GM19372 (cell line): ENCODE data around the gene PDE6A.
"Not testable (repeated sequence)": the region's sequence is repeated elsewhere in the genome, so short reads cannot be mapped to it uniquely, and the experiment has no call there.

Experiments used
- ATAC-seq: cut with Tn5 transposase; IDR thresholded peaks from one replicate; pipeline ENCODE4 v1.9.1; 2021; ENCODE audit warnings: mild to moderate bottlenecking, low read depth, moderate library complexity; ENCODE audit not compliant: unreplicated experiment

Gene PDE6A

DNA sequence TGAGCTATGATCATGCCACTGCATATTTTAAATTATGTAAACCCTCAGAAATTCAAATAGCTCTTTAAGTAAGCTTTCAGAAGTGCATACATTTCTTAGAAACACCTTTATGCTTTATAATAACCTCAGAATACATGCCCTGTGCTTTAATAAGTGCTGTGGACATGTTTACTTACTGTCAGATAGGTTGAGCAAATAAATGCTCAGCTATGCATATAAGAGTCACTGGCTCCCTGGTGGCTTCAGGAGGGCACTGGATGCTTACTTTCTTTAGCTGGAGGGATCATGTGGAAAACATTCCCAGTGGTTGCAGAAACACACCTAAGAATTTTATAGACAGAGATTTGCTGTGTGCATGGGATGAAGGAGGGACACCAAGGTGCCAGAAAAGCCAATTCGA is 74.4 kb downstream of the PDE6A start:
- no peak for ATAC-seq

DNA sequence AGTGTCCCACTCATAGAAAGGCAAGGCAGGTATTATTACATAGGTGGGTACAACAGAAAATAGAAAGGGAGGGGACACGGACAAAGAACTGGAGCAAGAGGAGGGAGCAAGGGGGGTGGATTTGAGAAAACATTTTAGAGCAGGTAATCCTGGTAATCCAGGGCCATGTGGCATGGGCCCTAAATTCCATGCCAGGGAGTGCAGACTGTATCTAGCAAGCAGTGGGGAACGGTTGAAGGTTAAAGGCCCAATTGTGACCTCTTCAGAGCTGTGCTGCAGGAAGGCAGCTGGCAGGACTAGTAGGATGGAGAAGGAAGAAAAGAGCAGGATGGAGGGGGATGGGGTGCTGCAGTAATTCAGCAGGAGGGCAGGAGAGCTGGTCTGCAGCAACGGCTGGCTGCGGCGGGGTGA is 75.2 kb downstream of the PDE6A start:
- ATAC-seq = no peak

DNA sequence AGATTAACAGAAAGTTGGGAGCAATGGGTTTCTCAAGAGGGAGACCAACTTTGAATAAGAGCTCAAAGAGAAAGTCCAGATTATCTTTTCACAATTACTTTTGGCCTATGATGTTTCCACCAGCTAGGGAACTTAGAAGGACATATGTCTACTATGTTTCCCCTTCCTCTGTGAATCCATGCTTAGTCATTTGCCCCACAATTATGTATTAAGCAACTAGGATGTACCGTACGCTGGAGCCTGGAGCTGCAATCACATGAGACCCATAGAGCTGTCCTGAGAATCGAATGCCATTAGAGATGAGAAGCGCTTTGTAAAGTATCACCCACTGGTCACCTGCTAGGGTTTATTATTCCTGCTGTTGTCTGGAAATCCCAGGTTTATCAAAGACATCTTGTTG is 78.8 kb downstream of the PDE6A start:
- no peak for ATAC-seq

DNA sequence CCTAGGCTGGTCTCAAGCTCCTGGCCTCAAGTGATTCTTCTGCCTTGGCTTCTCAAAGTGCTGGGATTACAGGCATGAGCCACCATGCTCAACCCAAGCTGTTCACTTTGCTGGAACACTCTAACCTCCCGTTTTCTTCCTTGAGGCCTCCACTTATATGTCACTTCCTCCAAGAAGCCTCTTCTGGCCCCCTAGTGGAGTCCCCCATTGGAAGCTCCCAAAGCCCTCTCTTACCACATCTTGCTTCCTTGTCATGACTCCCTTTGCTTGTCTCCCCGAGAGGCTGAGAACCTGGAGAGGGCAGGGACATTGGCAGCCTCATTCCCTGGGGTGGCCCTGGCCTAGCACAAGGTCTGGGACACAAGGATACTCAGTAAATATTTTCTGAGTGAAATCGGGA is 80.8 kb downstream of the PDE6A start:
- no peak for ATAC-seq

DNA sequence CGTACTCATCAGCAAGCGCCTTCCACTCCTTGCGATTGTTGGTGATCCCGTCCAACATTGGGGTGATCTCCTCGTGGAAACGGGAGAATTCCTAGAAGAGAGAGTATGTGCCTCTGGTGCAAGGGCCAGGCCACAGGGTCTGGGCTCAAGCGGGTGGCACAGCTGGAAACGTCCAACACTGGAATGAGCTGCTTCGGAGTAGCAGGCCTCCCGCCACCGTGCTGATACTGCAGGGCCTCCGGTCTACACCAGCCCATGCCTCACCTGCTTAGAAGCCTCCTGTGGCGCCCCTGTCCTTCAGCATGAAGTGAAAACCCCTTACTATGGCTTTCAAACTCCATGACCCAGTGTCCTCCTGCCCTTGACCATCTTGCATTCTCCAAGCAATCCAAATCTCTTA is 81.4 kb downstream of the PDE6A start:
- ATAC-seq = no peak

DNA sequence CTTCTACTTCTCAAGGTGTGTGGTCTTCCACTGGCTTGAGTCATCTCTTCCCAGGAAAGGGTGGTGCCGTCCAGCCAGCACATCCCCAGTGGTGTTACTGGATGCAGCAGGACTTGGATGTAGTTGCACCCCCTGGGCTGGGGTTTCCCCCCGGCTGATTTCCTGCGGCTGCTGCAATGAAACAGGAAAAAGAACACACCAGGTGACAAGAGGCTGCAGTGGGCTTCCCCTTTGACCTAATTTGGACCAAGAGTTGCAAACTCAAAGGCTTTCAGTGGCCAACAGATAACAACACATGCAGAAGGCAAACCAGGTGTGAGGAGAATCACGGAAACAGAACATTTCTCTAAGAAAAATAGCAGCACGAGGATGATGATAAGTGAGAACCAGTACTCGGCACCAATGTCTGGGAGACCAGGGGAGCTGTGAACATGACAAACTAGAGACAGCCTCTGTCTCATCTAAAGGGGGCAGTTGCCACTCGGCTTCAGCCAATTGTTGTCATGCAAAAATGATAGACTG is 83.7 kb downstream of the PDE6A start:
- ATAC-seq = peak; percentile 82

DNA sequence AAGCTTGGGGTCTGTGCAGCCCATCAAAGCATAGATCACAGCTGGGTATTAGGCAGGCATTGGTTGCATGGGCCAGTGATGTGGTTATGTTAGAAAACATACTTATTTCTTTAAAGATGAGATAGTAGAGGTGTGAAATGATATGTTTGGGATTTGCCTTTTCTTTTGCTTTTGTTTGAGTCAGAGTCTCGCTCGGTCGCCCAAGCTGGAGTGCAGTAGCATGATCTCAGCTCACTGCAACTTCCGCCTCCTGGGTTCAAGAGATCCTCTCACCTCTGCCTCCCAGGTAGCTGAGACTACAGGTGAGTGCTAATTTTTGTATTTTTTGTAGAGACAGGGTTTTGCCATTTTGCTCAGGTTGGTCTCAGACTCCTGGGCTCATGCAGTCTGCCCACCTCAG is 84.8 kb downstream of the PDE6A start:
- no peak for ATAC-seq

DNA sequence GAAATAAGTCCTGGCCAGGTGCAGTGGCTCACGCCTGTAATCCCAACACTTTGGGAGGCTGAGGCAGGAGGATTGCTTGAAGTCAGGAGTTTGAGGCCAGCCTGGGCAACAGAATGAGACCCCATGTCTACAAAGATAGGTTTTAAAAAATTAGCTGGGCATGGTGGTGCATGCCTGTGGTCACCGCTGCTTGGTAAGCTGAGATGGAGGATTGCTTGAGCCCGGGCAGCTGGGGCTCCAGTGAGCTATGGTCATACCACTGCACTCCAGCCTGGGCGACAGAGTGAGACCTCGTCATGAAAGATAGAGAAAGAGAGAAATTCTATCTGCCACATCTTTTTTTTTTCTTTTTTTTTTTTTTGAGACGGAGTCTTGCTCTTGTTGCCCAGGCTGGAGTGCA is 86.1 kb downstream of the PDE6A start:
- not testable (repeated sequence) for ATAC-seq

DNA sequence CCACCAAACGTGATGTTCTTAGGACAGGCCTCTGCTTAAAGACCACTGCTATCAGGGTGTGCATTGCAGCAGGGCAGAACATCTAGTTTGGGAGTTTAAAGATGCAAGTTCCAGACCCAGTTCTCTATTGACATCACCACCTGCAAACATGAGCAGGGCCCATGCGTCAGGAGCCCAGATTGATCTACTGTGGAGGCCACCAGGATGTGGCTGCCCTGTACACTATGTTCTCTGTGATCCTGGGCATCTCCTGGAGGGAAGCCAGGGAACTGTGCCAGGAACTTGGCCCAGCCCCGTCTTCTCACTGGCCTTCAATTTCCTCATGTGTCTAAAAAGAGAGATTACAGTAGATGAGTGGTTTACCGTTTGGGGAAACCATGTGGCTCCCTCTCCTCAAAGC is 87.1 kb downstream of the PDE6A start:
- no peak for ATAC-seq

DNA sequence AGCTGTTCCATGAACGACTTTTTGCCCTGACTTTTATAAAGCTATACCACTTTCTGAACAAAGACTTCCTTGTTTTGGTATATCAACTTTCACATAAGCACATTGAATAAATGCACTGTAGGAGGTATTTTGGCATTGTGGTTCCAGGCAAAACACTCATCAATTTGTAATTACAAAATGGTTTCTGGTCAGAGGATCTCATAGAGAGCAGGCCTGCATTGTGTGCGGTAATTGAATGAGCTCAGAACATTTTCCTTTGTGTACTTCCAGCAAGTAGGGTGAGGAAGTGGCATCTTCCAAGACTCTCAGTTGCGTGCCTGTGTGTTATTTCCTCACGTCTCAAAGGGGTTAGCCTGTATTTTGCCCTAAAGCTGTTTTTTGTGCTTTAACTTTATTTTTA is 89.2 kb downstream of the PDE6A start:
- no peak for ATAC-seq

DNA sequence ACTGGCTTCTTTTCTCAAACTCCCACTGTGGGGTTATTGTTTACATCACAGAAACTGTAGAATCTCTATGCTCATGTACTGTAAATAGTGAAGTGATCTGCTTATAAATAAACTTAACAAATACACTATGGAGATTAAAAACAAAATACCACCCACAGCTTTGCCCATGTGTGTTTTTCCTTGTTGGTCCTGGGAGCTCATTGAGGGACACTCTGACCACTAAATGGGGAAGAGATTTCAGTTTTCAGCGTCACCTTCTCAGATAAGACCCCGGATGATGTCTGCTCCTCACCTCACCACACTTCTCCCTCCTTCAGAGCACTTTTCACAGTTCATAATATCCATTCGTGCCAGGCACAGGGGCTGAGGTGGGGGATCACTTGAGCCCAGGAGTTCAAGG is 89.7 kb downstream of the PDE6A start:
- ATAC-seq = no peak

DNA sequence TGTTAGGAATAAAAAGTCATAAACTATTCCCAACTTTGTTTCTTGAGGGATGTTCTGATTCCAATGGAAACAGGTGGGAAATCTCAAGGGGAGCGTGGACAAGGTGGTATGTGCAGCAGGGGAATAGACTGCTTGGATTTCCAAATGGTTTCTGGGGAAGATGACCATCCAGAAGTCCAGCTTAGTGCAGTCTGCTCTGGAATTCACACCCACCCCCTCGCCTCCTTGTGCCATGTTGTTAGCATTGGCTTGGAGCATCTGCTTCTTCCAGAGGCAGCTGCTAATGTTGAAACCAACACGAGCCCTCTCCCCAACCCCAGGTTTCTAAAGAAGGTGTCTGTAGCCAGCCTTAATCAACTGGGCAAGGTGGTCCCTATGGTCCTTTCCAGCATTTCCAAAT is 90.9 kb downstream of the PDE6A start:
- no peak for ATAC-seq

DNA sequence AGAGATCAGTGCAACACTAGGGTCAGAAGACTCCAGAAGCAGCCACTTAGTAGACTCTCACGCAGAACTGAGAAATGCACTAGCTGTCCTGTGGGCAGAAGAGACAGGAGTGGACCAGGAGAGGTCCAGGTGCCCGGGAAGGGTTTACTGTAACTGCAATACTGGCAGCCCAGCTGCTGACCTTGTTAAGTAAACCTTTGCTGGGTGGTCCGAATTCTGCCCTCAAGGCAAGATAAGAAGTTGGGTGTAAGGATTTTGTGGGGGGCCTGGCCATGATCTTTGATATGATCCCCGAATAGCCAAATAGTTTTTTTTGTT is 91.3 kb downstream of the PDE6A start:
- ATAC-seq = no peak

DNA sequence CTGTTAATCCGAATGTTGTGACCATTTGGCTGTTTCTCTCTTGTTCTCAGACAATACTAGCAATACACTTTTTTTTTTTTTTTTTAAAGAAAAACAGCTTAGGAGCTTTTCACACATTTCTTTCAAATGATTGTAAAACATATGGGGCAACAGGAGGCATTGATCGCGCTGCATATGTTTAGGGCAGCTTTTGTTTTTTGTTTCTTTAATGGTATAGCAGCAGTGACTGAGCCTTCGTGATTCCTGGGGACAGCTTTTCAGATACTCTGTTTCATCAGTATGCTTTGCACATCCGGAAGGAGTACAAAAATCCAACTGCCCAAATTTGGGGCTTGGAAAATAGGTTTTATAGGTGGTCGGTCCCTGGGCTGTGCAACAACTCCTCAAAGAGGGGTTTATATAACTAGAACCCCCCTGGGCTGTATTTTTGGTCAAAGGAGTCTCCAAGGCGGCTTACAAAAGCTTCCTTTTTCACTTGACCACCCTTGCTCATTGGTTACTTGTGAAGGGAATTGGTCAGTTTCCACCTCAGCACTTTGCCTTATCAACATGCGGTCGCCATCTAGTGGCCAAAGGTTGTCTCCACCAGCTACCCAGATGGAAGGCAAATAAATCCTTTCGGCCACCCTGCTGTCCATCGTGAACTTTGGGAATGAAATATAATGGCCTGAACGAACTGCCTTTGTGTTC is 91.8 kb downstream of the PDE6A start:
- ATAC-seq = peak; percentile 62

DNA sequence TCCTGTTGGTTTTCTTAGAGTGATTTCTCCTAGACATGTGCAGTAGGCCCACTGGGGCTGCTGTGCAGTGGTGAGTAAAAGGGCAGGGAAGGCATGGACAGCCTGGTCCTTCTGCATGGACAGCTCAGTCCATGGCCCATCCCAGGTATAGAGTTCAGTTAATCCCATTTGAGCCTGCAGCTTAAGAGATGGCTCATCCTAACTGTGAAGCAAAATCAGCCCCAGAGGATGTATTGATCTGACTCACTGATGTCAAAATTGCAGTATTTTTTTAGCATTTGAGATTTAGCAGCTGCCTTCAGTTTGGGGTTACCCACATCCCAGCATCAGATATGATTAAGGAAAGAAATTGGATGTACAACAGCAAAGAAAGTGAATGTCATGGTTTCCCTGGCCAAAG is 93.4 kb downstream of the PDE6A start:
- no peak for ATAC-seq

DNA sequence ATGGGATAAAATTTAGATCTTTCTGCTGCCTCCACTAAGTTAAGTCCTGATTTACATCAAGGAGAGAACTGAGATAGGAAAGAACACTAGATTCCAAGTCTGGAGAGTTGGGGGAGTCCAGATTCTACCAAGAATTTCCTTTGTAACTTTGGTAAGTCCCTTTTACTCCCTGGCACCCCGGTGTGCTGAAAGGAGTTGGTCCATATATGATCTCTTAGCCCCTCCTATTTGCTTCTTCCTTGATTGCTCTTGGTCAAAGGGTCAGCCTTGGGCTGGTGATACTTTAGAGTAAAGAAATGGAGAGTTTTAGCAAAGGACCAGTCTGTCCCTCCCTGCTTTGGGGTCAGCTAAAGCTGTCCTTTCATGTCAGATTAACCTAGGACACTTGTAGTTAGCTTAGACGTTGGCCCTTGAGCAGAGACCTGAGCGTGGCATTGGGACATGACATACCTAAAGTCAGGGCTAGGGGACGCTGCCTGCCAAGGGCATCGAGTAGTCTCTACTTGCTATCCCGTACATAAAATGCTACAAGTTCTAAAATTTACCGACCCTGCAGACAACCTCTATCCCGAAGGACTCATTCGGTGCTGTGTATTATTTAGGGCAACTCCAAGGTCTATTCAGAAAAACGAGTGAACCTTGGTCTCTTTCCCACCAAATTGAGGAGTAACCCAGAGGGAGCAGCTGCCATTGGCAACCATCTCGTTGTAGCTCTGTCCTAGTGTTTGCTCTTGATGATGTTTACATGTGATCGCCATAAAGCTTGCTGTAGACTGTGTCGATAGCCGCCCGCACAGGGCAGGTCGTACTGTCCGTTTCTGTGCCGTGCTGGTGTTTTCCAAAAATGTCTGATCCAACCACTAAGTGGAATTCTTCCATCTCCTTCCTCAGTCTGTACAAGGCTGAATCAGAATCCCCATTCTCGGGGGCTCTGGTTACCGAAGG is 94.4 kb downstream of the PDE6A start:
- no peak for ATAC-seq

DNA sequence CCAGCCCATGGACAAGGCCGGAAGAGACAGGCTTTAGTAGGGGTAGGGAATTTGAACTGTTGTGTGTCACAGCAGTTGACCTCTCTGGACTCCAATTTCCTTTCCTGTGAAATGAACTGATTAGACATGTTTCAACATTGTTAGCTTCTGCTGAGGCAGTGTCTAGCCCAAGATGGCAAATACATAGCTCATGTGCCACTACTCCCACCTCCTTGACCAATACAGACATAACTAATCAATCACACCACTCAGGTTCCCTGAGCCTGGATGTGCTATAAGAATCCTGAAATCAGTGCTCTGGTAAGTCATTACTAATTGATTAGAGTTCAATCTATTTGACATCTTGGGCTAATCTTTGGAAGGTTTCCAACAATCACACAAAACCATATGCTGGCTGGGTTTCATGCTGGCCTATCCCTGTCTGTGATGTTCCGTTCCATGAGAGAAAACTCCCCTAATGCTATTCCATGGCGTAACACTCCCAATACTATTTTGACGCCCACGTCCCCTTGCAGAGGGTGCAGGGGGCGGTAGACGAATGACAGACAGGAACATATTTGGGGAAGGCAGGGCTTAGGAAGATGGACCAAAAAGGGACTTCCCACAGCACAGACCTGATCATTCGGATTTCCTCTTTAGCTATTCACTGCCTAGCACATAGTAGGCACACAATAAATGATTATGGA is 95.2 kb downstream of the PDE6A start:
- no peak for ATAC-seq

DNA sequence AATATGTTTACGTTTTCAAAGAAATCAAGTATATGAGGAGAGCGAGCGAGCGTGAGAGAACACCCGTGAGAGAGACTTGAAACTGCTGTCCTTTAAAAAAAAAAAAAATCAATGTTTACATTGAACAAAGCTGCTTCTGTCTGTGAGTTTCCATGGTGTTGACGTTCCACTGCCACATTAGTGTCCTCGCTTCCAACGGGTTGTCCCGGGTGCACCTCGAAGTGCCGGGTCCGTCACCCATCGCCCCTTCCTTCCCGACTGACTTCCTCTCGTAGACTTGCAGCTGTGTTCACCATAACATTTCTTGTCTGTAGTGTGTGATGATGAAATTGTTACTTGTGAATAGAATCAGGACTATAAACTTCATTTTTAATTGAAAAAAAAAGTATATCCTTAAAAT is 97.0 kb downstream of the PDE6A start:
- no peak for ATAC-seq

DNA sequence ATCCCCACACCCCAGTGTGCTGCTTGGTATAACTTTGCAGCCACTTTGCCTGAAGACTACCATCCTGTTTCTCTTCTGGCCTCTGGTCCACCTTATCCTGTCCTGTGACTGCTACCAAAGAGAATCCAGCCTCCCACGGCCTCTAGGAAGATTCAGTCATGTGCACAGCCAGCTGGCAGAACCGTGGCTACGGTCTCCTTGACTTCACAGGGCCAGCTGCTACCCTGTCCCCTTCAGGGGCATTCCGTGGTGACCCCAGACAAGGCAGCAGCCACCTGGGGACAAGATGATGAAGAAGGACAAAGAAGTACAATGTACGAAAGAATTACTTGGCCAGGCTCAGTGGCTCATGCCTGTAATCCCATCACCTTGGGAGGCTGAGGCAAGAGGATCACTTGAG is 98.6 kb downstream of the PDE6A start:
- ATAC-seq = no peak

DNA sequence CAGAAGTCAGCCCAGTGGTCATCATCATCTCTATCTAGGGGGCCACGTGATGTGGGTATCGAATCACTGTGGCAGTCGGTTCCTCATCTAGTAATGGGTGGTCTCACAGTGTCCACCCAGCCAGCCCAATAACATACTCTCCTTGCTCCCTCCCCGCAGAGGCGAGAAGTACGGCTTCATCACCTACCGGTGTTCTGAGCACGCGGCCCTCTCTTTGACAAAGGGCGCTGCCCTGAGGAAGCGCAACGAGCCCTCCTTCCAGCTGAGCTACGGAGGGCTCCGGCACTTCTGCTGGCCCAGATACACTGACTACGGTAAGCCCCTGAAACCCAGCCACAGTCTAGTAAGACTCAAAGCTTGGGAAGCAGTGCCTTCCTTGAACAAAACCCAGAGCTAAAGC is 99.0 kb downstream of the PDE6A start:
- ATAC-seq = no peak
